ENCODE results near the gene UBE2O. TPM values are rescaled to one million over a fixed set of nuclear protein-coding genes. Genes with fewer than 3 reads are reported as not detected.
"Not testable (repeated sequence)": the region's sequence is repeated elsewhere in the genome, so short reads cannot be mapped to it uniquely, and the experiment has no call there.

Gene UBE2O
- total RNA-seq, 1 experiment from 2014 or later, result 57.4 TPM

- peak overlapping the region; percentile 4 for H3K4me3 ChIP-seq (ENCODE audit: low read depth, low read length, poor library complexity, severe bottlenecking)
- no peaks in the 10 kb centered on the region for H3K27me3 ChIP-seq (replicated peaks; ENCODE audit: insufficient read depth, low read depth, low read length, poor library complexity)
- POLR2A ChIA-PET (ENCODE audit: low non-redundant PET), result no interaction called here
These were observed 101.4 kb downstream of the UBE2O start for GRCh38 chr17:76351526-76352071.

DNA sequence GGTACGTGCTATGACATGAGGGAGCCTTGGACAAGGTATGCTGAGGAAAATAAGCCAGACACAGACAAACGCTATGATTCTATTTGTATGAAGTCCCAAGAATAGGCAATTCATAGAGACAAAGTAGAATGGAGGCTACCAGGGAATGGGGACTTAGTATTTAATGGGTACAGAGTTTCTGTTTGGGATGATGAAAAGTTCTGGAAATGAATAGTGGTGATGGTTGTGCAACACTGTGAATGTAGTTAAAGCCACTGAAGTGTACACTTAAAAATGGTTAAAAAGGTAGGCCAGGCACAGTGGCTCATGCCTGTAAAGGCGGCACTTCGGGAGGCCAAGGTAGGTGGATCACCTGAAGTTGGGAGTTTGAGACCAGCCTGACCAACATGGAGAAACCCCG lies 102.5 kb downstream of the UBE2O start:
- CTCF ChIA-PET, result no interaction called here
- Histone ChIP-seq H3K27me3 (replicated peaks; ENCODE audit: insufficient read depth, low read depth, low read length, poor library complexity) (no peaks in the 10 kb centered on the region), H3K4me1 (ENCODE audit: insufficient read depth, low read length, poor library complexity, severe bottlenecking) (peaks cover 6% of the 10 kb centered on the region), H3K27ac (ENCODE audit: low read depth, low read length, poor library complexity, severe bottlenecking) (no peak overlapping the region), H3K36me3 (ENCODE audit: insufficient read depth, low read length, poor library complexity, severe bottlenecking) (peaks cover 4% of the 10 kb centered on the region), H3K9me3 (ENCODE audit: low read depth, low read length, poor library complexity, severe bottlenecking) (no peaks in the 10 kb centered on the region), H3K4me3 (ENCODE audit: low read depth, low read length, poor library complexity, severe bottlenecking) (no peak overlapping the region)
- TF ChIP-seq CTCF (conservative IDR thresholded peaks at IDR 0.05; ENCODE audit: low read depth, low read length), result no peak
- no peak for TF ChIP-seq EZH2 (IDR thresholded peaks at IDR 0.05; ENCODE audit: borderline replicate concordance, low read depth, low read length, poor library complexity, severe bottlenecking)
- no peak for DNase-seq (ENCODE audit: low spot score)
- no TSS peak for BruUV-seq (replicated peaks)
- POLR2A ChIA-PET (ENCODE audit: low non-redundant PET), result no interaction called here
- intact Hi-C loops (cut with micrococcal nuclease; ENCODE audit: unreplicated experiment), result no loop called here

More at GRCh38 chr17:76351526-76352071, 101.4 kb downstream of the UBE2O start:
- Histone ChIP-seq H3K9me3 (ENCODE audit: low read depth, low read length, poor library complexity, severe bottlenecking) (no peaks in the 10 kb centered on the region), H3K4me1 (ENCODE audit: insufficient read depth, low read length, poor library complexity, severe bottlenecking) (peaks cover 6% of the 10 kb centered on the region), H3K36me3 (ENCODE audit: insufficient read depth, low read length, poor library complexity, severe bottlenecking) (peaks cover 4% of the 10 kb centered on the region), H3K27ac (ENCODE audit: low read depth, low read length, poor library complexity, severe bottlenecking) (no peak overlapping the region)
- CTCF ChIA-PET, result interaction anchor here (1.0 kb wide), 1 partner anchor 46 kb away, joined by 3 read pairs; no protein-coding TSS in a partner anchor
- intact Hi-C loops (cut with micrococcal nuclease; ENCODE audit: unreplicated experiment), result no loop called here
- no peak for TF ChIP-seq EZH2 (IDR thresholded peaks at IDR 0.05; ENCODE audit: borderline replicate concordance, low read depth, low read length, poor library complexity, severe bottlenecking)
- no peak for TF ChIP-seq CTCF (conservative IDR thresholded peaks at IDR 0.05; ENCODE audit: low read depth, low read length)
- no peak for DNase-seq (ENCODE audit: low spot score)
- no TSS peak for BruUV-seq (replicated peaks)

DNA sequence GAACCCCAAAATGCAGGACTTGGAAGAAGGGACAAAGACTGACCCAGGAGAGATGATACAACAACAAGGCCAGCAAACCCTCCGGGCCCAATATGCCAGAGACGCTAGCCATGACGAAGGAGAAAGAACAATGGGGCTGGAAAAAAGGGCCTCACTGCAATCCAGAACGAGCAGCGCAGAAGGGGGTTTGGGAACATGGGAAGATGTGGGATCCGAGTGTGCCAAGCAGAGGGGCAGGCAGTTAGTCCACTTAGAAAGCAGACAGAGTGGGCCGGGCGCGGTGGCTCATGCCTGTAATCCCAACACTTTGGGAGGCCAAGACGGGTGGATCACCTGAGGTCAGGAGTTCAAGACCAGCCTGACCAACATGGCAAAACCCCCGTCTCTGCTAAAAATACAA lies 106.0 kb downstream of the UBE2O start:
- peaks cover 14% of the 10 kb centered on the region for H3K36me3 ChIP-seq (ENCODE audit: insufficient read depth, low read length, poor library complexity, severe bottlenecking)
- H3K4me1 ChIP-seq (ENCODE audit: insufficient read depth, low read length, poor library complexity, severe bottlenecking); H3K27ac ChIP-seq (ENCODE audit: low read depth, low read length, poor library complexity, severe bottlenecking); BruUV-seq (replicated peaks); H3K9me3 ChIP-seq (ENCODE audit: low read depth, low read length, poor library complexity, severe bottlenecking); H3K4me3 ChIP-seq (ENCODE audit: low read depth, low read length, poor library complexity, severe bottlenecking); CTCF ChIA-PET; POLR2A ChIA-PET (ENCODE audit: low non-redundant PET); H3K27me3 ChIP-seq (replicated peaks; ENCODE audit: insufficient read depth, low read depth, low read length, poor library complexity); intact Hi-C loops (cut with micrococcal nuclease; ENCODE audit: unreplicated experiment); DNase-seq (ENCODE audit: low spot score): not testable (repeated sequence)

GRCh38 chr17:76345377-76345974 lies 107.5 kb downstream of the UBE2O start:
- no peak for DNase-seq (ENCODE audit: low spot score)
- no peak overlapping the region for H3K4me3 ChIP-seq (ENCODE audit: low read depth, low read length, poor library complexity, severe bottlenecking)
- TF ChIP-seq EZH2 (IDR thresholded peaks at IDR 0.05; ENCODE audit: borderline replicate concordance, low read depth, low read length, poor library complexity, severe bottlenecking), result no peak
- no peak for TF ChIP-seq CTCF (conservative IDR thresholded peaks at IDR 0.05; ENCODE audit: low read depth, low read length)
- H3K4me1 ChIP-seq (ENCODE audit: insufficient read depth, low read length, poor library complexity, severe bottlenecking), result no peaks in the 10 kb centered on the region
- H3K27ac ChIP-seq (ENCODE audit: low read depth, low read length, poor library complexity, severe bottlenecking), result peak overlapping the region; percentile 54
- intact Hi-C loops (cut with micrococcal nuclease; ENCODE audit: unreplicated experiment), result no loop called here
- H3K36me3 ChIP-seq (ENCODE audit: insufficient read depth, low read length, poor library complexity, severe bottlenecking), result peaks cover 17% of the 10 kb centered on the region
- no peaks in the 10 kb centered on the region for H3K9me3 ChIP-seq (ENCODE audit: low read depth, low read length, poor library complexity, severe bottlenecking)
- POLR2A ChIA-PET (ENCODE audit: low non-redundant PET), result no interaction called here
- no peaks in the 10 kb centered on the region for H3K27me3 ChIP-seq (replicated peaks; ENCODE audit: insufficient read depth, low read depth, low read length, poor library complexity)
- no TSS peak for BruUV-seq (replicated peaks)
- CTCF ChIA-PET, result no interaction called here
